ENCODE results near the gene LRMDA. TPM values are rescaled to one million over a fixed set of nuclear protein-coding genes. Genes with fewer than 3 reads are reported as not detected.

Gene LRMDA
- total and polyA plus RNA-seq, 2 of the 8 experiments (the other 6 are each of a cell fraction or from before 2014, with no cell fraction given): 0.86 to 2.8 TPM

DNA sequence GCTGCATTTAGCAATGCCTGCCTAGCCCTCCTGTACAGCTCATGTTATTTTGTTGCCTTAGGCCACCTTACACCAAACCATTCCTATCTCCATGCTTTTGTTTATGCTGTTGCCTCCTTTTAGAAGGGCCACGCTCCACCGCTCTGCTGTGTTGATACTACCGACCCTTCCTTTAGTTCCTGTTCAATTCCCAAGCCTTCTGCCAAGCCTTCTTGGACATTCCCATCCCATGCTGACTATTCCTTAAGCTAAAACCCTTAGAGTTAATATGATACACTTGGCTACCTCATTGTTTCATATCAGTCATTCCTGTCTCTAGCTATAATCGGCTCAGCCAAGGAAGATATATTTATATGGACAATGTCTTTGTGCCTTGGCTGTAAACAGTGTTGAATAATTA is 705.5 kb downstream of the LRMDA start (continued):
- no peak for TF ChIP-seq SAP30 (IDR thresholded peaks at IDR 0.05; ENCODE audit: insufficient read depth, insufficient replicate concordance, low read length)
- TF ChIP-seq RFX5 (IDR thresholded peaks at IDR 0.05; ENCODE audit: borderline replicate concordance, low read depth, low read length): no peak
